HEK293 (cell line): Measurements from ENCODE around the gene SLC25A38.

ENCODE experiments used
- CTCF ChIA-PET: fragments of 350-600 bp; formaldehyde crosslinking; extraction: SDS; loops from one replicate; lab custom pipeline; 2021; ENCODE audit warnings: antibody characterized with exemption; lab: Yijun Ruan, JAX
- POLR2A ChIA-PET: fragments of 300-600 bp; formaldehyde crosslinking; extraction: SDS; loops from one replicate; lab custom pipeline; 2020; ENCODE audit warnings: antibody characterized with exemption, inconsistent platforms; lab: Yijun Ruan, JAX
- H3K27ac ChIP-seq: fragments of 200-500 bp; sonication (Bioruptor generic); 2 replicates; pipeline ENCODE4 v1.5.1; 2014; ENCODE audit warnings: low read depth, low read length, control low read depth, inconsistent platforms; ENCODE audit errors: extremely low read depth
- H3K36me3 ChIP-seq, 2 experiments: fragments of 200-500 bp in 1 of 2; sonication (Bioruptor generic) in 1 of 2; 1 replicate in 1 of 2; 2 replicates in 1 of 2; pipeline ENCODE4 v1.5.1; 2014 to 2017; ENCODE audit warnings: inconsistent platforms in 2 of 2, low read length in 2 of 2; ENCODE audit not compliant: control insufficient read depth in 2 of 2, insufficient read depth in 1 of 2
- H3K4me1 ChIP-seq: fragments of 200-500 bp; sonication (Bioruptor generic); 2 replicates; pipeline ENCODE4 v1.5.1; 2014; ENCODE audit warnings: mild to moderate bottlenecking, low read length, inconsistent platforms; ENCODE audit not compliant: control insufficient read depth, insufficient read depth
- H3K4me3 ChIP-seq: 2 replicates; pipeline ENCODE4 v1.5.1; 2011; ENCODE audit warnings: low read depth, mild to moderate bottlenecking, control low read depth, low read length, moderate library complexity
- H3K9me3 ChIP-seq: fragments of 200-500 bp; sonication (Bioruptor generic); 2 replicates; pipeline ENCODE4 v1.5.1; 2014; ENCODE audit warnings: low read depth, low read length, inconsistent platforms; ENCODE audit not compliant: control insufficient read depth, insufficient read depth
- ELK4 ChIP-seq: IDR thresholded peaks from 2 replicates; pipeline ENCODE4 v1.6.1; 2011; ENCODE audit warnings: mild to moderate bottlenecking, low read depth, low read length, borderline replicate concordance
- GLIS2 ChIP-seq: fragments of 450-650 bp; formaldehyde crosslinking; IDR thresholded peaks from 2 replicates; pipeline ENCODE4 v1.5.1; 2016; ENCODE audit warnings: missing biosample characterization, missing genetic modification characterization
- KLF10 ChIP-seq: fragments of 450-650 bp; IDR thresholded peaks from 2 replicates; pipeline ENCODE4 v1.5.1; 2018; ENCODE audit warnings: missing biosample characterization, mild to moderate bottlenecking, missing genetic modification characterization
- KLF9 ChIP-seq: fragments of 450-650 bp; formaldehyde crosslinking; IDR thresholded peaks from 2 replicates; pipeline ENCODE4 v1.5.1; 2016; ENCODE audit warnings: missing biosample characterization, missing genetic modification characterization, low read depth
- MEIS1 ChIP-seq: sonication (generic); formaldehyde crosslinking; IDR thresholded peaks from 2 replicates; pipeline ENCODE4 v1.8.1; 2022; ENCODE audit warnings: missing genetic modification reagents, mild to moderate bottlenecking, borderline replicate concordance
- TRIM28 ChIP-seq: IDR thresholded peaks from 2 replicates; pipeline ENCODE4 v1.6.1; 2011; ENCODE audit warnings: low read length, control low read depth, borderline replicate concordance
- YY2 ChIP-seq: fragments of 450-650 bp; formaldehyde crosslinking; IDR thresholded peaks from 2 replicates; pipeline ENCODE4 v1.5.1; 2016; ENCODE audit warnings: missing biosample characterization, missing genetic modification characterization
- ZBTB6 ChIP-seq: fragments of 450-650 bp; formaldehyde crosslinking; IDR thresholded peaks from 2 replicates; pipeline ENCODE4 v1.5.1; 2017; ENCODE audit warnings: missing biosample characterization, missing genetic modification characterization
- ZNF184 ChIP-seq: fragments of 450-650 bp; IDR thresholded peaks from 2 replicates; pipeline ENCODE4 v1.5.1; 2018; ENCODE audit warnings: missing biosample characterization, mild to moderate bottlenecking, missing genetic modification characterization
- ZNF280C ChIP-seq: fragments of 450-650 bp; formaldehyde crosslinking; IDR thresholded peaks from 2 replicates; pipeline ENCODE4 v1.5.1; 2016; ENCODE audit warnings: missing biosample characterization, missing genetic modification characterization
- ZNF292 ChIP-seq: fragments of 450-650 bp; formaldehyde crosslinking; IDR thresholded peaks from 2 replicates; pipeline ENCODE4 v1.5.1; 2016; ENCODE audit warnings: low read depth, missing biosample characterization, missing genetic modification characterization, borderline replicate concordance
- ZNF449 ChIP-seq: fragments of 450-650 bp; formaldehyde crosslinking; IDR thresholded peaks from 2 replicates; pipeline ENCODE4 v1.5.1; 2017; ENCODE audit warnings: missing biosample characterization, mild to moderate bottlenecking, missing genetic modification characterization, moderate library complexity
- ZNF513 ChIP-seq: fragments of 450-650 bp; IDR thresholded peaks from 2 replicates; pipeline ENCODE4 v1.5.1; 2018; ENCODE audit warnings: missing biosample characterization, missing genetic modification characterization
- ZNF544 ChIP-seq: fragments of 450-650 bp; formaldehyde crosslinking; IDR thresholded peaks from 2 replicates; pipeline ENCODE4 v1.5.0; 2017; ENCODE audit warnings: missing biosample characterization, missing genetic modification characterization
- ZNF670 ChIP-seq: fragments of 450-650 bp; formaldehyde crosslinking; IDR thresholded peaks from 2 replicates; pipeline ENCODE4 v1.5.1; 2016; ENCODE audit warnings: missing biosample characterization, missing genetic modification characterization, low read depth
- ZNF785 ChIP-seq: fragments of 450-650 bp; formaldehyde crosslinking; IDR thresholded peaks from 2 replicates; pipeline ENCODE4 v1.5.1; 2016; ENCODE audit warnings: missing biosample characterization, missing genetic modification characterization
- ZSCAN23 ChIP-seq: fragments of 450-650 bp; formaldehyde crosslinking; IDR thresholded peaks from 2 replicates; pipeline ENCODE4 v1.5.1; 2016; ENCODE audit warnings: missing biosample characterization, missing genetic modification characterization

The SLC25A38 gene

GRCh38 chr3:39386318-39386717, 3.1 kb downstream of the SLC25A38 start:
- H3K4me1 ChIP-seq = 0 out of 2 replicates have a peak, but pooled peaks cover 3% of the 10 kb centered on the region
- CTCF ChIA-PET = no interaction called here

GRCh38 chr3:39387411-39387975, 4.3 kb downstream of the SLC25A38 start:
- H3K27ac ChIP-seq = no peak overlapping the region
- 0 out of 2 replicates have a peak, but pooled peaks cover 3% of the 10 kb centered on the region for H3K4me1 ChIP-seq
- no peak overlapping the region for H3K4me3 ChIP-seq
- CTCF ChIA-PET = no interaction called here
- POLR2A ChIA-PET = interaction anchor here (1.8 kb wide), 1 partner anchor 19 kb away, joined by 6 read pairs; the partner anchor contains the start of gene RPSA
- peaks cover 0 to 42% of the 10 kb centered on the region in 2 experiments; a peak in 1 of 3 replicates for H3K36me3 ChIP-seq
- H3K9me3 ChIP-seq = no peaks in the 10 kb centered on the region
- TF ChIP-seq TRIM28 = no peak
- TF ChIP-seq ZSCAN23 = no peak
- no peak for TF ChIP-seq KLF9
- no peak for TF ChIP-seq ELK4
- TF ChIP-seq ZNF513 (tag by site-specific recombination) = no peak
- TF ChIP-seq ZNF785 (tag by site-specific recombination) = no peak
- TF ChIP-seq KLF10 (tag by site-specific recombination) = no peak
- TF ChIP-seq ZNF544 (tag by site-specific recombination) = no peak

More at GRCh38 chr3:39386318-39386717, 3.1 kb downstream of the SLC25A38 start:
- Histone ChIP-seq H3K27ac (no peak overlapping the region), H3K9me3 (no peaks in the 10 kb centered on the region), H3K36me3 (peaks cover 0 to 31% of the 10 kb centered on the region in 2 experiments; a peak in 1 of 3 replicates), H3K4me3 (no peak overlapping the region)
- POLR2A ChIA-PET = interaction anchor here (1.8 kb wide), 1 partner anchor 21 kb away, joined by 6 read pairs; the partner anchor contains the start of gene RPSA
- TF ChIP-seq YY2 (no peak), MEIS1 (no peak), ZNF184 (tag by site-specific recombination) (no peak), ZNF670 (no peak), ZNF280C (tag by site-specific recombination) (no peak), GLIS2 (tag by site-specific recombination) (no peak), ZBTB6 (tag by site-specific recombination) (no peak), ZNF449 (tag by site-specific recombination) (no peak), ZNF292 (tag by site-specific recombination) (no peak)
